HepG2 (cell line): ENCODE measurements around the gene ARL10. TPM values are rescaled to one million over a fixed set of nuclear protein-coding genes. Genes with fewer than 3 reads are reported as not detected.

Experiments used
- FOXJ3 ChIP-seq: sonication (generic); formaldehyde crosslinking; IDR thresholded peaks from 2 replicates; pipeline ENCODE4 v1.4.0; 2020; ENCODE audit warnings: missing genetic modification reagents, mild to moderate bottlenecking, borderline replicate concordance
- GABPA ChIP-seq, 2 experiments: IDR thresholded peaks; 2 replicates each; pipeline ENCODE4 v1.6.1; 2011 to 2016; ENCODE audit warnings: low read depth in 2 of 2, low read length in 1 of 2, missing biosample characterization in 1 of 2, missing genetic modification characterization in 1 of 2
- GPBP1L1 ChIP-seq: sonication (generic); formaldehyde crosslinking; IDR thresholded peaks from 2 replicates; pipeline ENCODE4 v1.5.0; 2020; ENCODE audit warnings: mild to moderate bottlenecking, missing genetic modification reagents
- HNRNPH1 ChIP-seq: fragments of 200-400 bp; formaldehyde crosslinking; optimal IDR thresholded peaks from 2 replicates; pipeline ENCODE3; 2017; ENCODE audit warnings: mild to moderate bottlenecking, low read depth, low read length
- HOXD1 ChIP-seq: sonication (generic); formaldehyde crosslinking; IDR thresholded peaks from 2 replicates; pipeline ENCODE4 v1.5.0; 2020; ENCODE audit warnings: missing genetic modification reagents
- LCORL ChIP-seq, 2 experiments: fragments of 450-650 bp in 1 of 2; sonication (generic) in 1 of 2; formaldehyde crosslinking in 1 of 2; IDR thresholded peaks; 2 replicates each; pipeline versions ENCODE4 v1.5.0 to v1.6.1; 2017 to 2020; ENCODE audit warnings: antibody characterized with exemption in 1 of 2, missing genetic modification reagents in 1 of 2
- MAF1 ChIP-seq: sonication (generic); formaldehyde crosslinking; IDR thresholded peaks from 2 replicates; pipeline ENCODE4 v1.5.0; 2020; ENCODE audit warnings: missing genetic modification reagents, borderline replicate concordance
- MATR3 ChIP-seq: sonication (generic); formaldehyde crosslinking; IDR thresholded peaks from 2 replicates; pipeline ENCODE4 v1.4.0; 2020; ENCODE audit warnings: missing genetic modification reagents
- MLLT10 ChIP-seq: sonication (generic); formaldehyde crosslinking; IDR thresholded peaks from 2 replicates; pipeline ENCODE4 v1.4.0; 2020; ENCODE audit warnings: missing genetic modification reagents
- MTA1 ChIP-seq: sonication (generic); formaldehyde crosslinking; IDR thresholded peaks from 2 replicates; pipeline ENCODE4 v1.4.0; 2020; ENCODE audit warnings: missing genetic modification reagents, mild to moderate bottlenecking, borderline replicate concordance
- MXI1 ChIP-seq: IDR thresholded peaks from 3 replicates; pipeline ENCODE4 v1.6.1; 2012; ENCODE audit warnings: low read depth, low read length, inconsistent platforms, borderline replicate concordance
- RFX5 ChIP-seq: IDR thresholded peaks from 2 replicates; pipeline ENCODE4 v1.6.1; 2011; ENCODE audit warnings: low read depth, low read length, improper control_type of control experiment
- SMYD3 ChIP-seq: sonication (generic); formaldehyde crosslinking; IDR thresholded peaks from 2 replicates; pipeline ENCODE4 v1.8.1; 2023; ENCODE audit warnings: mild to moderate bottlenecking, missing genetic modification reagents
- ZFP82 ChIP-seq: sonication (generic); formaldehyde crosslinking; IDR thresholded peaks from 2 replicates; pipeline ENCODE4 v1.5.1; 2020; ENCODE audit warnings: mild to moderate bottlenecking, missing genetic modification reagents, borderline replicate concordance
- ZMAT5 ChIP-seq: sonication (generic); formaldehyde crosslinking; IDR thresholded peaks from 2 replicates; pipeline ENCODE4 v1.5.0; 2020; ENCODE audit warnings: mild to moderate bottlenecking, low read depth, missing genetic modification reagents, borderline replicate concordance
- ZNF407 ChIP-seq: sonication (generic); formaldehyde crosslinking; IDR thresholded peaks from one replicate; pipeline ENCODE4 v1.5.1; 2020; ENCODE audit warnings: mild to moderate bottlenecking, missing genetic modification reagents; ENCODE audit errors: not compliant biosample characterization
- ZNF749 ChIP-seq: sonication (generic); formaldehyde crosslinking; IDR thresholded peaks from 2 replicates; pipeline ENCODE4 v1.8.0; 2022; ENCODE audit warnings: mild to moderate bottlenecking, missing genetic modification reagents, moderate library complexity, borderline replicate concordance
- ZSCAN30 ChIP-seq: sonication (generic); formaldehyde crosslinking; IDR thresholded peaks from 2 replicates; pipeline ENCODE4 v1.5.0; 2020; ENCODE audit warnings: mild to moderate bottlenecking, missing genetic modification reagents
- polyA plus RNA-seq, 8 experiments: library from polyadenylated mRNA; depleted of rRNA in 3 of 8; stranded (reverse) in 7 of 8; unstranded in 1 of 8; fragments of >200 nt; fragmentation: Illumina TruSeq in 4 of 8; extraction: Trizol in 4 of 8; gene quantifications; 2 replicates each; pipeline versions ENCODE4 v1.2.1 to v1.2.3, GENCODE V29; 2011 to 2016; ENCODE audit warnings: low read depth in 4 of 8, missing spikeins in 1 of 8, mixed read lengths in 1 of 8; ENCODE audit not compliant: insufficient read depth in 1 of 8
- total RNA-seq, 5 experiments: library from RNA; depleted of rRNA; stranded (reverse); fragments of >200 nt; fragmentation: Illumina TruSeq; extraction: Trizol; gene quantifications; 2 replicates each; pipeline ENCODE4 v1.2.3, GENCODE V29; 2016; ENCODE audit warnings: low read depth in 1 of 5

ARL10 gene
- total and polyA plus RNA-seq, 2 of the 13 experiments (the other 11 are each of a cell fraction or from before 2014, with no cell fraction given), result 0.18 to 0.50 TPM

- TF ChIP-seq RFX5 (peak; percentile 38; the same call in 1 of the 2 replicates), ZSCAN30 (no peak), GABPA (IDR thresholded peaks at IDR 0.05; ENCODE audit: low read depth, low read length) (peak; percentile 18; the same call in 1 of the 2 replicates), GABPA (CRISPR knock-in tag; IDR thresholded peaks at IDR 0.05; ENCODE audit: low read depth) (no peak), MTA1 (CRISPR knock-in tag) (no peak), MLLT10 (CRISPR knock-in tag) (no peak), ZFP82 (CRISPR knock-in tag) (no peak; the same call in 1 of the 2 replicates), SMYD3 (CRISPR knock-in tag) (no peak), HNRNPH1 (no peak), MAF1 (CRISPR knock-in tag) (no peak), FOXJ3 (no peak), MXI1 (peak; percentile 82; the same call in 2 of the 3 replicates), HOXD1 (CRISPR knock-in tag) (0 out of 2 replicates have a peak, but pooled peaks have one; percentile 28), ZNF749 (CRISPR knock-in tag) (no peak), GPBP1L1 (CRISPR knock-in tag) (no peak), ZNF407 (CRISPR knock-in tag) (no peak), LCORL (IDR thresholded peaks at IDR 0.05) (no peak), LCORL (CRISPR knock-in tag; IDR thresholded peaks at IDR 0.05) (peak; percentile 75), MATR3 (CRISPR knock-in tag) (no peak), ZMAT5 (no peak)
Observed at GRCh38 chr5:176415952-176416924, 51.0 kb downstream of the ARL10 start, which contains the start of gene CLTB (continued).
